GM20000 (cell line): Measurements from ENCODE around the gene ZBTB12.

ENCODE experiments used
- DNase-seq: peaks from one replicate; pipeline ENCODE4 v3.0.0; 2012; ENCODE audit warnings: low spot score
- CTCF ChIP-seq: IDR thresholded peaks from 2 replicates; pipeline ENCODE4 v1.5.1; 2012; ENCODE audit warnings: mild to moderate bottlenecking, control low read depth; ENCODE audit errors: extremely low read depth, missing control alignments

ZBTB12 gene

GRCh38 chr6:31882344-31882743 is 19.5 kb downstream of the ZBTB12 start:
- no peak for DNase-seq
- TF ChIP-seq CTCF = no peak

- no peak for DNase-seq
- TF ChIP-seq CTCF = no peak
These were observed 20.6 kb downstream of the ZBTB12 start for GRCh38 chr6:31881136-31881859.

- no peak for DNase-seq
- no peak for TF ChIP-seq CTCF
These were observed 21.3 kb downstream of the ZBTB12 start for GRCh38 chr6:31880616-31881015.

GRCh38 chr6:31879901-31880300 is 22.0 kb downstream of the ZBTB12 start:
- TF ChIP-seq CTCF = no peak
- no peak for DNase-seq

- no peak for TF ChIP-seq CTCF
- DNase-seq = no peak
These were observed 22.7 kb downstream of the ZBTB12 start for GRCh38 chr6:31879143-31879542.

- DNase-seq = no peak
- no peak for TF ChIP-seq CTCF
These were observed 23.2 kb downstream of the ZBTB12 start, which contains the start of gene SLC44A4 for GRCh38 chr6:31878726-31879125. Gene SLC44A4 (minus strand): TSS chr6:31878997. CDS start chr6:31878980, 17 bp downstream.

- no peak for TF ChIP-seq CTCF
- DNase-seq = no peak
These were observed 23.7 kb downstream of the ZBTB12 start for GRCh38 chr6:31878222-31878621.
